Measurements from ENCODE around the gene GSDMA. TPM values are rescaled to one million over a fixed set of nuclear protein-coding genes. Genes with fewer than 3 reads are reported as not detected.

GSDMA gene
- total RNA-seq, 4 donors from 2014 or later: 26.7 to 156 (median 105) TPM

- H3K36me3 ChIP-seq: no peaks in the 10 kb centered on the region
- no peak overlapping the region for H3K27ac ChIP-seq
- H3K4me3 ChIP-seq: no peak overlapping the region
- no peak for DNase-seq (ENCODE audit: low spot score in 2 of 2)
- 87% methylated on average over 8 of the region's 8 CpGs for WGBS
- H3K27me3 ChIP-seq: no peaks in the 10 kb centered on the region
- TF ChIP-seq EP300 (IDR thresholded peaks at IDR 0.05) (no peak), POLR2AphosphoS5 (IDR thresholded peaks at IDR 0.05) (no peak), POLR2A (IDR thresholded peaks at IDR 0.05) (no peak), CTCF (IDR thresholded peaks at IDR 0.05) (no peak)
- H3K9me3 ChIP-seq: no peaks in the 10 kb centered on the region
- H3K4me1 ChIP-seq: peaks cover 11% of the 10 kb centered on the region
Observed at GRCh38 chr17:39938140-39938869, 24.5 kb upstream of the GSDMA start.

DNA sequence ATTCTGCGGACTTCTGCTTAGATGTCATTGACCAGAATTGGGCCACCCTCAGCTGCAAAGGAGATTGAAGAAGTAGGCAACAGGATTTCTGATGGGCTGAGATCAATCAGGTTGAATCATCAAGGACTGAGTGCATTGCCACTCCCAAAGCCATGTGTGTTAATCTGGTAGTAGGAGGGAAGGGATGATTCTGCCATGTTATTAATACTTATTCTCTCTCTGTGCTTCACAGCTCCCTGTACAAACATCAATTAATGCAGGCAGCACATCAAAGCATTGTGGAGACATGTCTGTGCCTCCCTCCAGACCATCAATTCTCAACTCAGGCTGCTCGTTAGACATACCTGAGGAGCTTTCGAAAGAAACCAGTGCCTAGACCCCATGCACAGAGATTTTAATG is 23.7 kb upstream of the GSDMA start:
- peaks cover 3% of the 10 kb centered on the region for H3K27me3 ChIP-seq
- no peak for DNase-seq (ENCODE audit: low spot score in 2 of 2)
- TF ChIP-seq EP300 (IDR thresholded peaks at IDR 0.05) (no peak), CTCF (IDR thresholded peaks at IDR 0.05) (no peak), POLR2A (IDR thresholded peaks at IDR 0.05) (no peak), POLR2AphosphoS5 (IDR thresholded peaks at IDR 0.05) (no peak)
- H3K4me1 ChIP-seq: peaks cover 15% of the 10 kb centered on the region
- no peak overlapping the region for H3K27ac ChIP-seq
- H3K36me3 ChIP-seq: no peaks in the 10 kb centered on the region
- WGBS: 82% methylated on average over 3 of the region's 3 CpGs
- H3K4me3 ChIP-seq: no peak overlapping the region
- H3K9me3 ChIP-seq: no peaks in the 10 kb centered on the region

DNA sequence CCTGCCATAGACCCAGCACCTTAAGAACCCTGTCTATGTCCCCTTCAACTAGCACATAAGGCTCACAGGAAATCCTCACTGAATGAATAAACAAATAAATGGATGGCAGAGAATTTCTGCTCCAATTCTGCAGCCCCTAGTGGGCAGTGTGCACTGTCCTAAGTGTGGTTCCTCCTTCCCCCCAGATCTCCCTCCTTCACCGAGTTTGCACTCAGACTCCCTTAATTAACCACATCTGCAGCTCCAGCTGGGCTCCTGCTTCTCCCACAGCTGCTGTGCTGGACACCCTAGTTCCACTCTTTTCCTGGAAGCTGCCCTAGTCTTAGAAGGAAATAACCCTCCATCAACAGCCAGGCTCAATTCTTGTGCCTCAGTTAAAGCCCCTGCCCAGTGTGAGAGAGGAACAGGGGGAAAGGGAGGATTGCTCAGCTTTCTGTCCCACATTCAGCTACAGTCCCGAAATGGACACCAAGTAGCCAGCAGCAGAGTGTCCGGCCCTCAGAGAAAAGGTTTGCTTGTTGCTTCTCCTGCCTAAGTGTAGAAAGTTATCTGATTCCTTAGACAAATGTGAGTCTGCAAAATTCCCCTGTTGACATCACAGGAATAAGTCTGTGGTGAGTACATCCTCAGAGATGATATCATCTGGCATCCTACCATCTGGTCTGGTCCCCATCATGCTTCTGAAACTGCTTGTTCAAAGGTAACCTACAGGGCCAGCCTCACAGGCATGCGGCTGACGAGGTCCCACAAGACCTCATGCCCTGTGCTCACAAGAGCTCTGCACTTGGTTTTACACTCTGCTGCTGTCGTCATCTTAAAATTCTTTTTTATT is 23.0 kb upstream of the GSDMA start:
- Histone ChIP-seq H3K9me3 (no peaks in the 10 kb centered on the region), H3K27ac (no peak overlapping the region), H3K27me3 (peaks cover 6% of the 10 kb centered on the region), H3K4me3 (no peak overlapping the region), H3K36me3 (no peaks in the 10 kb centered on the region), H3K4me1 (peaks cover 16% of the 10 kb centered on the region)
- WGBS: 48% methylated on average over 6 of the region's 6 CpGs
- DNase-seq (ENCODE audit: low spot score in 2 of 2): no peak
- TF ChIP-seq CTCF (IDR thresholded peaks at IDR 0.05) (no peak), POLR2AphosphoS5 (IDR thresholded peaks at IDR 0.05) (no peak), POLR2A (IDR thresholded peaks at IDR 0.05) (no peak)

- no peak overlapping the region for H3K27ac ChIP-seq
- H3K4me1 ChIP-seq: peaks cover 21% of the 10 kb centered on the region
- H3K9me3 ChIP-seq: no peaks in the 10 kb centered on the region
- no peak for DNase-seq (ENCODE audit: low spot score in 2 of 2)
- H3K36me3 ChIP-seq: no peaks in the 10 kb centered on the region
- H3K27me3 ChIP-seq: peaks cover 6% of the 10 kb centered on the region
- no peak overlapping the region for H3K4me3 ChIP-seq
- WGBS: 52% methylated on average over 8 of the region's 14 CpGs
- TF ChIP-seq POLR2AphosphoS5 (IDR thresholded peaks at IDR 0.05) (no peak), EP300 (IDR thresholded peaks at IDR 0.05) (no peak)
Observed at GRCh38 chr17:39943702-39944392, 19.0 kb upstream of the GSDMA start.

GRCh38 chr17:39944393-39944711 is 18.5 kb upstream of the GSDMA start:
- peaks cover 18% of the 10 kb centered on the region for H3K4me1 ChIP-seq
- peaks cover 6% of the 10 kb centered on the region for H3K27me3 ChIP-seq
- no peaks in the 10 kb centered on the region for H3K9me3 ChIP-seq
- no peak overlapping the region for H3K27ac ChIP-seq
- WGBS: 78% methylated on average over 6 of the region's 16 CpGs
- TF ChIP-seq POLR2AphosphoS5 (IDR thresholded peaks at IDR 0.05) (no peak), CTCF (IDR thresholded peaks at IDR 0.05) (no peak)
- H3K36me3 ChIP-seq: no peaks in the 10 kb centered on the region
- no peak for DNase-seq (ENCODE audit: low spot score in 2 of 2)
- no peak overlapping the region for H3K4me3 ChIP-seq

Data from suprapubic skin (tissue), 4 donors.